HUDEP-2 (cell line): Measurements from ENCODE around the gene PPARA.
"Not testable (repeated sequence)": the region's sequence is repeated elsewhere in the genome, so short reads cannot be mapped to it uniquely, and the experiment has no call there.

Source experiments
- DNase-seq, 76 experiments: peaks; one replicate each; lab custom pipeline; 2025; ENCODE audit not compliant: unreplicated experiment in 76 of 76; lab: John Stamatoyannopoulos, UW

The PPARA gene

GRCh38 chr22:46264520-46264919 lies 114.2 kb downstream of the PPARA start:
- not testable (repeated sequence) for DNase-seq

DNA sequence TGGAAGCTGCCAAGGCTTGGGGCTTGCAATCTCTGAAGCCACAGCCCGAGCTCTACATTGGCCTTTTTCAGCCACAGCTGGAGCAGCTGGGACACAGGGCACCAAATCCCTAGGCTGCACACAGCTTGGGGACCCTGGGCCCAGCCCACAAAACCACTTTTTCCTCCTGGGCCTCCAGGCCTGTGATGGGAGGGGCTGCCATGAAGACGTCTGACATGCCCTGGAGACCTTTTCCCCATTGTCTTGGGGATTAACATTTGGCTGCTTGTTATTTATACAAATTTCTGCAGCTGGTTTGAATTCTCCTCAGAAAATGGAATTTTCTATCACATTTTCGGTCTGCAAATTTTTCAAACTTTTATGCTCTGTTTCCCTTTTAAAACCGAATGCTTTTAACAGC lies 115.3 kb downstream of the PPARA start:
- DNase-seq = not testable (repeated sequence)

DNA sequence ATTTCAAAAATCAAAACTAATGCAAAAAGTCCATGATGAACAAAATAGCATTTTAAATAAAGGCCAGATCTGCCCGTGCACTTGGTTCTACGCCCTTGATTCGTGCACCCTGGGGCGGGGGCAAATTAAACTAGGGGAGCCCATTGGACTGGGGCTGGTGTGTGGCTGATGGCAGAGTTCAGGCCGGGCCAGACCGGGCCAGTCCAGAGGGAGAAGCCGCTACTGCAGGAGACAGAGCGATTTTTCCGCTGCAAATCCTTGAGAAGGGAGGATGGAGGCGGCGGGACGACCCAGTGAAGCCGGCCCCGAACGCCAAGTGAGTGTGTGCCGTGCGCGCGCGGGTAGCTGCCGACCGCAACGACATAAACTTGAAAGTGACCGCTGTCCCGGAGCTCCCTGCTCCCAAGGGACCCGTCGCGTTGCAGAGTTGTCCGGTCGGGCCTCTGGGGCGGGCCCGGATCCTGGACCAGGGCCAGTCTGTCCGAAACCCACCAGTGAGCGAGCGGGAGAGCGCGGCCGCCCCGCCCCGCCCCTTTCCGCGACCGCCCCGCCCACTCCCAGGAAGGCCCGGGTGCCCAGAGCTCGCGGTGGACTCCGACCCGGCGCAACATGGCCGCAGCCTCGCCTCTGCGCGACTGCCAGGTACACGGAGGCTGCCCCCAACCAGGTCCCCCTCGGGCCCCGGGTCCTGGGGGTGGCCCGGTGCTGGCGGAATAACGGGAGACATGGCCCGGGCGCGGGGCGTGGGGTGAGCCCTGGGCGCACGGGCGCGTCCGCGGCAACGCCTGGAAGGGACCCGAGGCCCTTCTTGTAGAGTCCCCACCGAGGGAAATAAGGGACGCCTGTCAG lies 117.3 kb downstream of the PPARA start, which contains the start of gene TTC38:
Gene TTC38, plus strand, starts transcription at position 578 of the 849 bp plus-strand sequence. Its CDS starts 32 bp downstream, at position 610.
- DNase-seq = peak in 73 of 76 experiments; percentile 19 to 86 (median 69)

- no peak for DNase-seq
Measured at GRCh38 chr22:46269564-46269963, 119.2 kb downstream of the PPARA start.

DNA sequence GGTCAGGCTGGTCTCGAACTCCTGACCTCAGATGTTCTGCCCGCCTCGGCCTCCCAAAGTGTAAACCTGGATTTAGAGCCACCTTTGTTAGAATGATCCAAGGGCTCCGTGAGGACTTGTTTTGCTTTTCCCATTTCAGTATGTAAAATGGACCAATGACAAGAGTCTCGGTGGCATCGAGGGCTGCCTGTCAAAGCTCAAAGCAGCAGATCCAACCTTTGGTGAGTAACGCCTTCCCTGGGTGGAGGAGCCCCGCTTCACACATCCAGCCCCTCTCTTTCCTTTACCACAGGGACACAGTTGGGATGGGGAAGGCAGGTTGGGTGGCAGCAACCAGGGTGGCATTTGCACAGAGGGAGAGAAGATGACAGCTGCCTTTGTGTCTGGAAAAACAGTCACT lies 121.9 kb downstream of the PPARA start:
- no peak for DNase-seq

DNA sequence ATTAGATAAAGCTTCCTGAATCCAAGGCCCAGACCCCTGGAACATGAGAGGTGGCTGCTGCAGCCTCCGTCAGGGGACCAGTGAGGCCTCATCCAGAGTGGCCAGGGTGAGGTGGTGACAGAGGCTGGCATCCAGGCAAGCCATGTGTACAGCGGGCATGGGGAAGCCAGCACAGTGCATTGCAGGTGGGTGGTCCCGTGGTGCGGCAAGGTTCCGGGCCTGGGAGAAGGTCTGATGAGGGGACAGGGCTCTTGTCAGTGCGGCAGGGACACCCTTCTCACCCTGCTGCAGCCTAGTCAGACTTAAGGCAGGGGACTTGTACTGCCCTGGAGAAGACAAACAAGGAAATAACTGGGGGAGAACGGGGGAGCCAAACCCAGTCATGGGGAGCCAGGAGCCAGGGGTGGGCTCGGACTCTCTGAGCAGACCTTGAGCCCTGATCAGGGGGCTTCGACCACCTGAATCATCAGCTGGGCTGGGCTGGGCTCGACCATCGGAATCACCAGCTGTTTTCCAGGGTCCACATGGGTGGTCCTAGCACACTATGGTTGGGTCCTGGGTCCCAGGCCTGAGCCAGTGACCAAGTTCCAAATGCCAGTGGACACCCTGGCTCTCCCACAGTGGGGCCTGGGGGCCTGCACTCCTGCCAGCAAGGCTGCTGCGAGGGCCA lies 122.6 kb downstream of the PPARA start:
- no peak for DNase-seq

- DNase-seq = no peak
Measured at GRCh38 chr22:46273432-46274148, 123.3 kb downstream of the PPARA start.

DNA sequence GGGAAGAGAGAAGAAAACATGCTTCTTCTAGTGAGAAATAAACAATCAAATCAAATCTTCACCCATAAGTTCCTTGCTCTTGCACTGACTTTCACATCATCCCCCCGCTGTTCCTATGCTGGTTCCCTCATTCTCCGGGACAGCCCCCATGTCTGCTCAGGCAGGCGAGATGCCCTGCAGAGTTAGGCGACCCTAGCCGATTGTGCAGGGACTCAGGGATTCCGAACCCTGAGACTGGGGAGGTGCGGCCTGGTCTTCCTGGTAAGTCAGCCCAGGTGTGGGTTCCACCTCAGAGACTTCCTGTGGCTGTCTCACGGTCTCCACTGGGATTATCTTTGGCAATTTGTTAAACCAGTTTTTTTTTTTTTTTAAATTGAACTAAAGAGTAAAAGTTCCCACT lies 124.1 kb downstream of the PPARA start:
- DNase-seq = no peak

- no peak for DNase-seq
Measured at GRCh38 chr22:46275455-46276122, 125.3 kb downstream of the PPARA start.

GRCh38 chr22:46276563-46276962 lies 126.2 kb downstream of the PPARA start:
- no peak for DNase-seq

DNA sequence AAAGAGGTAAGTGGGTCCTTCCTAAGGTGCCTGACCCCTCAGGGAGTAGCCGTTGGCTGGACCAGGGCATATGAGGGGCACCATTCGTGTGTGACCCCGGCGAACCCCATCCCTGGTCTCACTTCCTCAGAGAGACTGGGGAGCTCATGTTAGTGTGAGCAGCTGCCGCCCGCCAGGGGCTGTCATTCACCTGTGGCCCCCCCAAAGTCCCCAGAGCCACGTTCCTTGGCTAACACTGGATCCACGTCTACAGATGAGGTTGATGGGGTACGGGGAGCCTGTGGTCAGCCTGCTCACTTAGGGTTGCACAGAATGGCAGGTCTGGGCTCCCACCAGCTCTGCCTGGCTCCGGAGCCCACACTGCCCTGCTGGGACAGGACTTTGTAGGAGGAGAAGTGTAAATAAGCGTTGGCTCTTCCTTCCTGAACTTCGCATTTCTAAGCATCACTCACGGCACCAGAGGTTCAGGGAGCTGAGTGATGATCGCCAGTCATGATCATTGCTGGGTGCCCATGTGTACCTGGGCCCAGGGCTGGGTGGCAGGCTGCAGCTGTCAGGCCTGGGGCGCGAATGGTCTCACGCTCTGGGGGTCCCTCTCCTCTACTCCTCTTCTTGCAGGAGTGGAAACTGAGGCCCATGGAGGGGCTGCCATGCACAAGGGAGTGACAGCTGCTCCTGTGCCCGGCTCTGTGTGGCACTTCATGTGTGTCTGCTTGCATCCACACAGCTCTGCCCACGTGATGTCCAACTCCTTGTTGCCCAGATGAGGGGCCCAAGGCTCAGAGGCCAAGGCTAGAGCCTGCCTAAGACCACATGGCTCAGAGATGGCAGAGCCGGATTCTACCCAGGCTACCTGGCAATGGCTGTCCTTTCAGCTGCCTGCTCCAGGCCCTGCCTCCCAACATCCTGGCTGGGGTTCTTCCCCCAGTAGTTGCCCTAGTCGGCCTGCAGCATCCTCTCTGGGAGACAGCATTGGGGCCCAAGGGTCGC lies 128.6 kb downstream of the PPARA start:
- no peak for DNase-seq

DNA sequence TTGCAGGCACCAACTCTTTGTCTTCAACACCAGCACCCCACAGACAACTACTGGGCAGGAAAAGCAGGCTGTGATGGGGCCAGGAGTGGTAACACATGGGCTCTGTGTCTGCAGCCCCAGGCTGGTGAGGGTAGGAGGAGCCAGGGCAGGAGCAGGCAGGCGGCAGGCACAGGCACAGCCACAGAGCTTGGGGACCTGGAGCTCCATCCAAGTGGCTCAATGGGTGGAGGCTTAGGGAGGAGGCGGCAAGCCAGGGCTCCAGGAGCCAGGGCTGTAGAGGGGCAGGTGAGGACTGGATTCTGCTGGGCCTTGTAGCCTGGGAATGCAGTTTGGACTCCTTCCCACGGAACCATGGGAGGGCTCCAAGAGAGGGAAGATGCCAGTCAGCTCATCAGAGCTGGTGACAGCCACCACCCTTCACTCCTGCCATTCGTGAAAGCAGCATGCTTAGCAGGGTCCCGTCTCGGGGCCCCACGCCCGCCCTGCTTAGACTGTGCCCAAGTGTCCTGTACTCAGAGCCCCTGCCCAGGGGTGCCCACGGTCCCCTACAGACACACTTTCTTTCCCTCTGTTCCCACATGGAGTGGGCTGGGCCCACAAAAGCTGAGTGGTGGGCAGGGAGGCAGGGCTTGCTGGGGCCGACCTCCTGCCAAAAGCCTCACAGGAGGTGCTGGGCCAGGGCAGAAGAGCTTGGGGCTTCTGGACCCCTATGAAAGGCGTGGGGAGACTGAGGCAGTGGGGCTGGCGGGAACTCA lies 129.9 kb downstream of the PPARA start:
- DNase-seq = no peak

GRCh38 chr22:46280999-46281623 lies 130.8 kb downstream of the PPARA start:
- DNase-seq = no peak

GRCh38 chr22:46281866-46282678 lies 131.7 kb downstream of the PPARA start:
- DNase-seq = no peak

DNA sequence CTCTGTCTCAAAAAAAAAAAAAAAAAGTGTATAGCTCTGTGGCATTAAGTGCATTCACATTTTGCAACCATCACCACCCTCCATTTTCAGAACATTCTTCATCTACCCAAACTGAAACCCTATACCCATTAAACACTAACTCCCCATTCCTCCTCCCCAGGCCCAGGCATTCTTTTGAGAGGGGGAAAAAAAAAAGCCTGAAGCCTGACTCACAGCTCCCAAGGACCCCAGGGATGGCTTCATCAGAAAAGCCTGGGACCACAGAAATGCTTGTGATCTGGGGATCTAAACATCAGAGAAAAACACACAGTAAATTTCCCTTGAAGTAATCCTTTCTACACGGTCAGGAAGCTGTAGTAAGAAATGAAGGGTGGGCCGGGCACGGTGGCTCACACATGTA lies 135.7 kb downstream of the PPARA start:
- no peak for DNase-seq

GRCh38 chr22:46286941-46287872 lies 136.9 kb downstream of the PPARA start:
- DNase-seq = no peak
